Endodermal cell (in vitro differentiated cells): ENCODE results near the gene LDLRAD4. TPM values are rescaled to one million over a fixed set of nuclear protein-coding genes. Genes with fewer than 3 reads are reported as not detected.

ENCODE experiments used
- DNase-seq: peaks from one replicate; pipeline ENCODE4 v3.0.0-alpha.2; 2017
- H3K27ac ChIP-seq: 2 replicates; pipeline ENCODE4 v1.5.1; 2013; ENCODE audit warnings: mild to moderate bottlenecking, low read depth, low read length, moderate library complexity
- H3K27me3 ChIP-seq: 2 replicates; pipeline ENCODE4 v1.6.1; 2013; ENCODE audit warnings: mild to moderate bottlenecking, low read length, moderate library complexity; ENCODE audit not compliant: insufficient read depth, control insufficient read depth, poor library complexity, severe bottlenecking
- H3K36me3 ChIP-seq: 2 replicates; pipeline ENCODE4 v1.7.0; 2013; ENCODE audit warnings: mild to moderate bottlenecking, low read length, moderate library complexity; ENCODE audit not compliant: control insufficient read depth, insufficient read depth
- H3K4me1 ChIP-seq: one replicate; pipeline ENCODE4 v1.7.0; 2013; ENCODE audit warnings: low read length; ENCODE audit not compliant: control insufficient read depth, insufficient read depth
- H3K4me3 ChIP-seq: 2 replicates; pipeline ENCODE4 v1.5.1; 2013; ENCODE audit warnings: mild to moderate bottlenecking, low read length, moderate library complexity
- H3K9ac ChIP-seq: 2 replicates; pipeline ENCODE4 v1.6.1; 2013; ENCODE audit warnings: mild to moderate bottlenecking, low read length, moderate library complexity; ENCODE audit not compliant: poor library complexity, severe bottlenecking; ENCODE audit errors: extremely low read depth
- H3K9me3 ChIP-seq: 2 replicates; pipeline ENCODE4 v1.6.1; 2013; ENCODE audit warnings: mild to moderate bottlenecking, low read length, moderate library complexity; ENCODE audit not compliant: control insufficient read depth
- H3K27ac Mint-ChIP-seq: 2 replicates; pipeline ENCODE4 v1.8.0; 2020; ENCODE audit warnings: mixed read lengths
- H3K27me3 Mint-ChIP-seq: 2 replicates; pipeline ENCODE4 v1.8.0; 2021; ENCODE audit warnings: mild to moderate bottlenecking, mixed read lengths; ENCODE audit not compliant: insufficient read depth
- H3K36me3 Mint-ChIP-seq: 2 replicates; pipeline ENCODE4 v1.8.0; 2020; ENCODE audit warnings: low read depth, mixed read lengths
- H3K4me1 Mint-ChIP-seq: 2 replicates; pipeline ENCODE4 v1.8.0; 2020; ENCODE audit warnings: mixed read lengths
- H3K4me3 Mint-ChIP-seq: 2 replicates; pipeline ENCODE4 v1.8.0; 2020; ENCODE audit warnings: mild to moderate bottlenecking, moderate library complexity, mixed read lengths
- H3K9me3 Mint-ChIP-seq: 2 replicates; pipeline ENCODE4 v1.8.0; 2020; ENCODE audit warnings: mild to moderate bottlenecking, mixed read lengths
- CTCF ChIP-seq: fragments of 200-600 bp; sonication (generic); conservative IDR thresholded peaks from 2 replicates; pipeline ENCODE4 v1.5.0; 2021; ENCODE audit warnings: antibody characterized with exemption, mild to moderate bottlenecking
- whole genome bisulfite sequencing, 2 experiments: methylation state at CpG; one replicate each; pipeline versions ENCODE4 v1.1.5 to v1.1.7; 2013; ENCODE audit warnings: missing lambda C conversion rate in 2 of 2, mixed read lengths in 1 of 2; ENCODE audit not compliant: insufficient coverage in 1 of 2, insufficient read length in 1 of 2; 5-methylcytosine and 5-hydroxymethylcytosine counted together
- total RNA-seq, 2 donors: library from RNA; stranded (reverse); fragmentation: NEBNext Ultra II Directional in 1 of 2; extraction: Animal tissue kit (Norgen Biotek cat#: 25700) in 1 of 2; gene quantifications; 2 replicates in 1 of 2; 3 replicates in 1 of 2; pipeline ENCODE4 v1.2.1, GENCODE V29; 2021

Gene LDLRAD4
- total RNA-seq, 2 donors from 2014 or later = 14.9 to 15.1 TPM

GRCh38 chr18:13501543-13501887 lies 283.0 kb downstream of the LDLRAD4 start:
- H3K9ac ChIP-seq = no peak overlapping the region
- peaks cover 12% of the 10 kb centered on the region for H3K27me3 Mint-ChIP-seq
- H3K27ac ChIP-seq = peak overlapping the region; percentile 98
- H3K36me3 Mint-ChIP-seq = peaks cover 23% of the 10 kb centered on the region
- no peak for DNase-seq
- H3K9me3 Mint-ChIP-seq = peaks cover 26% of the 10 kb centered on the region
- H3K9me3 ChIP-seq = peaks cover 21% of the 10 kb centered on the region
- peak overlapping the region; percentile 75 for H3K27ac Mint-ChIP-seq
- H3K4me1 Mint-ChIP-seq = peaks cover 13% of the 10 kb centered on the region
- no peak for TF ChIP-seq CTCF
- WGBS, 2 experiments = 83 to 92% methylated on average over 2 to 6 of the region's 6 CpGs
- H3K4me3 ChIP-seq = no peak overlapping the region
- no peaks in the 10 kb centered on the region for H3K27me3 ChIP-seq
- H3K4me1 ChIP-seq = peaks cover 8% of the 10 kb centered on the region
- no peaks in the 10 kb centered on the region for H3K36me3 ChIP-seq
- no peak overlapping the region for H3K4me3 Mint-ChIP-seq

GRCh38 chr18:13501891-13502290 lies 283.3 kb downstream of the LDLRAD4 start:
- no peak overlapping the region for H3K27ac Mint-ChIP-seq
- Histone ChIP-seq H3K9ac (no peak overlapping the region), H3K36me3 (no peaks in the 10 kb centered on the region), H3K27ac (peak overlapping the region; percentile 98), H3K9me3 (peaks cover 21% of the 10 kb centered on the region), H3K4me3 (no peak overlapping the region), H3K4me1 (peaks cover 8% of the 10 kb centered on the region), H3K27me3 (no peaks in the 10 kb centered on the region)
- peaks cover 13% of the 10 kb centered on the region for H3K4me1 Mint-ChIP-seq
- WGBS, 2 experiments = 79 to 81% methylated on average over 8 of the region's 8 CpGs
- H3K27me3 Mint-ChIP-seq = peaks cover 12% of the 10 kb centered on the region
- H3K9me3 Mint-ChIP-seq = peaks cover 26% of the 10 kb centered on the region
- TF ChIP-seq CTCF = no peak
- DNase-seq = no peak
- no peak overlapping the region for H3K4me3 Mint-ChIP-seq
- peaks cover 23% of the 10 kb centered on the region for H3K36me3 Mint-ChIP-seq

GRCh38 chr18:13502585-13502984 lies 284.0 kb downstream of the LDLRAD4 start:
- H3K9me3 Mint-ChIP-seq = peaks cover 23% of the 10 kb centered on the region
- H3K9me3 ChIP-seq = peaks cover 17% of the 10 kb centered on the region
- H3K4me3 Mint-ChIP-seq = no peak overlapping the region

More at GRCh38 chr18:13502585-13502984, 284.0 kb downstream of the LDLRAD4 start:
- Histone ChIP-seq H3K4me1 (peaks cover 8% of the 10 kb centered on the region), H3K27ac (peak overlapping the region; percentile 98), H3K9ac (no peak overlapping the region), H3K27me3 (no peaks in the 10 kb centered on the region), H3K36me3 (no peaks in the 10 kb centered on the region), H3K4me3 (no peak overlapping the region)
- 87 to 93% methylated on average over 6 to 8 of the region's 8 CpGs for whole genome bisulfite sequencing, 2 experiments
- H3K4me1 Mint-ChIP-seq = peaks cover 13% of the 10 kb centered on the region
- H3K27me3 Mint-ChIP-seq = peaks cover 12% of the 10 kb centered on the region
- H3K36me3 Mint-ChIP-seq = peaks cover 21% of the 10 kb centered on the region
- H3K27ac Mint-ChIP-seq = no peak overlapping the region
- no peak for DNase-seq
- TF ChIP-seq CTCF = no peak
